Sigmoid colon (tissue), 4 donors: ENCODE data around the gene JAZF1.

ENCODE experiments used
- POLR2A ChIP-seq, 2 donors: fragments of 450-650 bp; IDR thresholded peaks; one replicate each; pipeline ENCODE4 v1.6.1; 2016; ENCODE audit warnings: antibody characterized with exemption in 2 of 2, mild to moderate bottlenecking in 2 of 2, moderate library complexity in 2 of 2
- POLR2AphosphoS5 ChIP-seq, 4 donors: sonication (generic); formaldehyde crosslinking; IDR thresholded peaks; one replicate each; pipeline ENCODE4 v1.6.1; 2017; ENCODE audit warnings: antibody characterized with exemption in 4 of 4

GRCh38 chr7:27930910-27931476 lies 249.6 kb downstream of the JAZF1 start:
- TF ChIP-seq POLR2AphosphoS5 (IDR thresholded peaks at IDR 0.05) (no peak), POLR2A (IDR thresholded peaks at IDR 0.05) (no peak)
